Progenitor cell of endocrine pancreas (in vitro differentiated cells): Measurements from ENCODE around the gene SH3BGRL2. TPM values are rescaled to one million over a fixed set of nuclear protein-coding genes. Genes with fewer than 3 reads are reported as not detected.
A peak's percentile ranks its signal among the peaks of the same experiment; 100 is the strongest.
"Not testable (repeated sequence)": the region's sequence is repeated elsewhere in the genome, so short reads cannot be mapped to it uniquely, and the experiment has no call there.

Source experiments
- DNase-seq: peaks from one replicate; pipeline ENCODE4 v3.0.0; 2021; ENCODE audit warnings: low spot score; ENCODE audit not compliant: unreplicated experiment
- H3K27ac Mint-ChIP-seq: 2 replicates; pipeline ENCODE4 v1.8.0; 2021; ENCODE audit warnings: mild to moderate bottlenecking, moderate library complexity, mixed read lengths
- H3K27me3 Mint-ChIP-seq: 2 replicates; pipeline ENCODE4 v1.8.0; 2021; ENCODE audit warnings: mixed read lengths
- H3K36me3 Mint-ChIP-seq: 2 replicates; pipeline ENCODE4 v1.8.0; 2022; ENCODE audit warnings: mixed read lengths; ENCODE audit not compliant: insufficient read depth
- H3K4me1 Mint-ChIP-seq: 2 replicates; pipeline ENCODE4 v1.8.0; 2021; ENCODE audit warnings: low read depth, mixed read lengths
- H3K4me3 Mint-ChIP-seq: 2 replicates; pipeline ENCODE4 v1.8.0; 2021; ENCODE audit warnings: low read depth, mild to moderate bottlenecking, moderate library complexity, mixed read lengths
- H3K9me3 Mint-ChIP-seq: 2 replicates; pipeline ENCODE4 v1.8.0; 2021; ENCODE audit warnings: low read depth, mixed read lengths
- total RNA-seq: library from RNA; stranded (reverse); gene quantifications from 2 replicates; pipeline ENCODE4 v1.2.1, GENCODE V29; 2021
- TF ChIP-seq, protein P1 (sequence below): fragments of 200-600 bp; sonication (generic); IDR thresholded peaks from one replicate; pipeline ENCODE4 v1.5.0; 2021; ENCODE audit warnings: antibody characterized with exemption, mild to moderate bottlenecking; ENCODE audit not compliant: unreplicated experiment

SH3BGRL2 gene
- total RNA-seq, 1 donor from 2014 or later = 49.1 TPM

DNA sequence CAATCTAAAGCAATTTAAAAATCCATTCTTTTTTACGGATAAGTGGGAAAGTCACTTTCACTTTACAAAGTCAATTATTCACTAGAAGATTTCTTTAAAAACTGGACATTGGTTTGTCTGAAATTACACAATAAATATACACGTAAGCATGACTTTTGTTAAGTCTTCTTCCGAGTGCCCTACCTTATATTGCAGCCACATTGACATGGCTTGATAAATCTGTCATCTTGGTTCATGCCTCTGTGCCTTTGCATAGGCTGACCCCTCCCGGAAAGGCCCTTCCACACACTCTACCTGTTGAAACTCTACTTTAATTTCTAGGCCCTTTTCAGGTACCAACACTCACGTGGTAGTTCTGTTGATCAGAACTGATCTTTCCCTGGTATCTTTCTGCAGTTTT, 104.1 kb downstream of the SH3BGRL2 start:
- H3K4me1 Mint-ChIP-seq = peaks cover 16% of the 10 kb centered on the region
- peak overlapping the region; percentile 42 for H3K27ac Mint-ChIP-seq
- no peaks in the 10 kb centered on the region for H3K27me3 Mint-ChIP-seq
- no peaks in the 10 kb centered on the region for H3K36me3 Mint-ChIP-seq
- DNase-seq = no peak
- H3K4me3 Mint-ChIP-seq = no peak overlapping the region
- TF ChIP-seq, protein P1, sequence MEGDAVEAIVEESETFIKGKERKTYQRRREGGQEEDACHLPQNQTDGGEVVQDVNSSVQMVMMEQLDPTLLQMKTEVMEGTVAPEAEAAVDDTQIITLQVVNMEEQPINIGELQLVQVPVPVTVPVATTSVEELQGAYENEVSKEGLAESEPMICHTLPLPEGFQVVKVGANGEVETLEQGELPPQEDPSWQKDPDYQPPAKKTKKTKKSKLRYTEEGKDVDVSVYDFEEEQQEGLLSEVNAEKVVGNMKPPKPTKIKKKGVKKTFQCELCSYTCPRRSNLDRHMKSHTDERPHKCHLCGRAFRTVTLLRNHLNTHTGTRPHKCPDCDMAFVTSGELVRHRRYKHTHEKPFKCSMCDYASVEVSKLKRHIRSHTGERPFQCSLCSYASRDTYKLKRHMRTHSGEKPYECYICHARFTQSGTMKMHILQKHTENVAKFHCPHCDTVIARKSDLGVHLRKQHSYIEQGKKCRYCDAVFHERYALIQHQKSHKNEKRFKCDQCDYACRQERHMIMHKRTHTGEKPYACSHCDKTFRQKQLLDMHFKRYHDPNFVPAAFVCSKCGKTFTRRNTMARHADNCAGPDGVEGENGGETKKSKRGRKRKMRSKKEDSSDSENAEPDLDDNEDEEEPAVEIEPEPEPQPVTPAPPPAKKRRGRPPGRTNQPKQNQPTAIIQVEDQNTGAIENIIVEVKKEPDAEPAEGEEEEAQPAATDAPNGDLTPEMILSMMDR = no peak
- H3K9me3 Mint-ChIP-seq = no peaks in the 10 kb centered on the region

DNA sequence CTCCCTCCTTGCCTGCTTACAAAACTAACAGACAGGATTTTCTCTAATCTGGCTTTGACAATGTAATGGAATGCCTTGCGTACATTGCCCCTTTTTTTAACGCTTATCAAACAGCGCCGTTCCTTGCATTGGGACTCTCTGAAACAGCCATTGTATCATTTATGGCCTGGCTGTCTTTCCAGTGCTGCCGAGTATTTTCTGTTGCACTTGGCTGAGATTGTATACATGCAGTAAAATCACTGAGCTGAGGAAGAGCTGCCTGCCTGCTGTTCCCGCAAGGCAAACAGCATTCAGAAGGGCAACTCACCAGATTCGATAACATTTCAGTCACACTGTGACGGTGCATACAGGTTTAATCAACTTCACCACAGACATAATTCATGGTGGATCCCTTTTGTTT, 106.0 kb downstream of the SH3BGRL2 start:
- Mint-ChIP-seq H3K4me3 (peak overlapping the region; percentile 45), H3K27ac (peak overlapping the region; percentile 18)

DNA sequence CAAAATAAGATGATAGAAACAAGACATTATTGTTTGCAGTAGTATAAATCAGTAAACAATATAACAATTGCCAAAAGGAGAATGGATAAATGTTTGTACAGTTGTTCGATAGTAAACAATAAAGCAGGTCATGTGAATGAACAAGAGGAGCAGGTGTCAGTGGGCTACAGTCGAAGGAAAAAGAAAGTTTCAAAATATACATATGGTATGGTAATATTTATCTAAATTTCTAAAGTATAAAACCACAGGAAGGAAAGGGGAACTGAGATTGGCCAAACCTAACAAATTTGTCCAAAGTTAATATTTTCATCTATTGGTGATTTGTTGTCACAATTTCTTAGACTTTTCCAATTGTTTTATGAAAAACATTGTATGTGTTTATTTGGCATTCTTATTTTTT, 110.9 kb downstream of the SH3BGRL2 start:
- H3K4me1 Mint-ChIP-seq = peaks cover 6% of the 10 kb centered on the region
- H3K4me3 Mint-ChIP-seq = no peak overlapping the region
- peaks cover 20% of the 10 kb centered on the region for H3K9me3 Mint-ChIP-seq
- TF ChIP-seq, protein P1 = no peak
- no peak for DNase-seq
- H3K36me3 Mint-ChIP-seq = no peaks in the 10 kb centered on the region
- no peaks in the 10 kb centered on the region for H3K27me3 Mint-ChIP-seq
- no peak overlapping the region for H3K27ac Mint-ChIP-seq

More for the DNA sequence above, 106.0 kb downstream of the SH3BGRL2 start:
- no peak for DNase-seq
- Mint-ChIP-seq H3K27me3 (no peaks in the 10 kb centered on the region), H3K9me3 (peaks cover 3% of the 10 kb centered on the region), H3K4me1 (peaks cover 16% of the 10 kb centered on the region), H3K36me3 (no peaks in the 10 kb centered on the region)
- TF ChIP-seq, protein P1 = no peak

DNA sequence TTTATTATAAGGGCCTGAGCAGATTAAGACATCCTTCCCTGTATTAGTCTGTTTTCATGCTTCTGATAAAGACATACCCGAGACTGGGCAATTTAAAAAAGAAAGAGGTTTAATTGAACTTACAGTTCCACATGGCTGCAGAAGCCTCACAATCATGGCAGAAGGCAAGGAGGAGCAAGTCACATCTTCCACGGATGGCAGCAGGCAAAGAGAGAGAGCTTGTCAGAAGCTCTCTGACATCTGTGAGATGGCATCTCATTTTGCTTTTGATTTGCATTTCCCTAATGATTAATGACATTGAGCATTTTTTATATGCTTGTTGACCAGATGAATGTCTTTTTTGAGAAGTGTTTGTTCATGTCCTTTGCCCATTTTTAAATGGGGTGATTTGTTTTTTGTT, 114.2 kb downstream of the SH3BGRL2 start:
- not testable (repeated sequence) for DNase-seq, H3K4me1 Mint-ChIP-seq

DNA sequence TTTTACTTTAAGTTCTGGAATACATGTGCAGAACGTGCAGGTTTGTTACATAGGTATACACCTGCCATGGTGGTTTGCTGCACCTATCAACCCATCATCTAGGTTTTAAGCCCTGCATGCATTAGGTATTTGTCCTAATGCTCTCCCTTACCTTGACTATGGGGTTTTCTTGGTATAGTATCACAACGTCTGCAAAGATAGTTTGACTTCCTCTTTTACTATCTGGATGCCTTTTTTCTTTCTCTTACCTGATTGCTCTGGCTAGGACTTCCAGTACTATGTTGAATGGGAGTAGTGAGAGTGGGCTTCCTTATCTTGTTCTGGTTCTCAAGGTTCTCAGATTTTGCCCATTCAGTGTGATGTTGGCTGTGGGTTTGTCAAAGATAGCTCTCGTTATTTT, 115.2 kb downstream of the SH3BGRL2 start:
- H3K9me3 Mint-ChIP-seq = peaks cover 17% of the 10 kb centered on the region
- H3K4me3 Mint-ChIP-seq, H3K27me3 Mint-ChIP-seq, H3K4me1 Mint-ChIP-seq, H3K27ac Mint-ChIP-seq, H3K36me3 Mint-ChIP-seq, DNase-seq: not testable (repeated sequence)

More for the DNA sequence above, 114.2 kb downstream of the SH3BGRL2 start:
- H3K36me3 Mint-ChIP-seq, H3K27ac Mint-ChIP-seq, H3K27me3 Mint-ChIP-seq, H3K4me3 Mint-ChIP-seq: not testable (repeated sequence)
- H3K9me3 Mint-ChIP-seq = peaks cover 20% of the 10 kb centered on the region

DNA sequence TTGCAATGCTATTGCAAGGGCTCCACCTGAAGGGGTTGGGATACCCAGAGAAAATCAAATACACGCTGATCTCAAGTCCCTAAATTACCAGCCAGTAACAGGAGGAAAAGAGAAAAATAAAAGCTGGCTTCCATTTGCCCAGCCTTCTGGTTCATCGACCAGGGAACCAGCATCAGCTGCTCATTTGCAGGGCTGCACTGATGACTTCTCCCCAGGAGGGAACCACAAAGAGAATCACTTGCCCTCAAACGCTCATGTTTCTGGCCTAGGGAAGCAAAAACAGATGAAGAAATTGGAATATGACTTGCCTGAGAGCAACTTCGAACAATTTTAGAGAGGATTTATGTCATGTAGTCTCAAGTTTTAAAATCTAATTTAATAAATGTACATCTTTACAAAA, 119.7 kb downstream of the SH3BGRL2 start:
- H3K9me3 Mint-ChIP-seq = peaks cover 4% of the 10 kb centered on the region

More for the DNA sequence above, 119.7 kb downstream of the SH3BGRL2 start:
- no peaks in the 10 kb centered on the region for H3K36me3 Mint-ChIP-seq
- DNase-seq = no peak
- H3K27me3 Mint-ChIP-seq = no peaks in the 10 kb centered on the region
- H3K4me3 Mint-ChIP-seq = no peak overlapping the region
- no peak overlapping the region for H3K27ac Mint-ChIP-seq
- TF ChIP-seq, protein P1 = no peak
- H3K4me1 Mint-ChIP-seq = no peaks in the 10 kb centered on the region

Other genes with a start within 250 kb of the SH3BGRL2 start
- gene LCA5, start 93.9 kb upstream of the SH3BGRL2 start, total RNA-seq = 8.9 and 9.9 TPM in 2 replicates